HepG2 (cell line): ENCODE results near the gene GNAS. TPM values are rescaled to one million over a fixed set of nuclear protein-coding genes. Genes with fewer than 3 reads are reported as not detected.

Experiments
- ATAC-seq: fragments of 200-7000 bp; cut with Tn5 transposase; 3 replicates; pipeline ENCODE4 v1.9.1; 2020; ENCODE audit warnings: mild to moderate bottlenecking, moderate library complexity
- BruUV-seq: library from RNA; stranded (reverse); fragments of 400-500 nt; replicated peaks from 2 replicates; lab custom pipeline; 2021; lab: Mats Ljungman, UMichigan
- CTCF ChIA-PET: fragments of 300-600 bp; formaldehyde crosslinking; extraction: SDS; loops from one replicate; lab custom pipeline; 2021; ENCODE audit warnings: low total read pairs, inconsistent platforms, low intra/inter-chr PET ratio; lab: Yijun Ruan, JAX
- POLR2A ChIA-PET: fragments of 350-600 bp; sonication (Branson Sonifier 250); formaldehyde crosslinking; loops from one replicate; lab custom pipeline; 2020; ENCODE audit warnings: antibody characterized with exemption, inconsistent platforms; lab: Yijun Ruan, JAX
- DNase-seq: peaks from one replicate; pipeline ENCODE4 v3.0.0-alpha.2; 2015; ENCODE audit warnings: low spot score
- FAIRE-seq: peaks from 3 replicates; lab custom pipeline; 2011; peaks lifted over from hg19 to GRCh38; lab: Jason Lieb, UNC
- H2AFZ ChIP-seq: one replicate; pipeline ENCODE4 v1.6.1; 2011; ENCODE audit warnings: low read length, inconsistent platforms
- H3K27ac ChIP-seq: fragments of 300-600 bp; 3 replicates; pipeline ENCODE4 v1.8.0; 2011; ENCODE audit warnings: mixed run types, mild to moderate bottlenecking, mixed read lengths, low read length, inconsistent platforms; ENCODE audit not compliant: insufficient read depth; ENCODE audit errors: extremely low read length
- H3K27me3 ChIP-seq, 2 experiments: fragments of 200-600 bp in 1 of 2; 2 replicates in 1 of 2; 3 replicates in 1 of 2; pipeline versions ENCODE4 v1.6.0 to v1.8.0; 2011; ENCODE audit warnings: low read length in 2 of 2, mild to moderate bottlenecking in 2 of 2, moderate library complexity in 2 of 2, inconsistent platforms in 1 of 2; ENCODE audit not compliant: insufficient read depth in 2 of 2, control insufficient read depth in 1 of 2
- H3K36me3 ChIP-seq, 2 experiments: fragments of 200-600 bp in 1 of 2; replicated peaks in 1 of 2; 2 replicates in 1 of 2; 3 replicates in 1 of 2; pipeline versions ENCODE4 v1.5.1 to v1.8.0; 2011; ENCODE audit warnings: low read length in 2 of 2, inconsistent platforms in 1 of 2; ENCODE audit not compliant: insufficient read depth in 2 of 2, control insufficient read depth in 1 of 2
- H3K4me1 ChIP-seq: 2 replicates; pipeline ENCODE4 v1.5.1; 2012; ENCODE audit warnings: low read length, inconsistent platforms; ENCODE audit not compliant: insufficient read depth
- H3K4me2 ChIP-seq: 2 replicates; pipeline ENCODE4 v1.6.0; 2011; ENCODE audit warnings: low read depth, low read length, inconsistent platforms
- H3K4me3 ChIP-seq, 3 experiments: fragments of 200-600 bp in 1 of 3; sonication (generic), shearing (Covaris generic) in 1 of 3; replicated peaks in 1 of 3; 2 replicates each; pipeline ENCODE4 v1.5.1; 2011 to 2016; ENCODE audit warnings: low read length in 3 of 3, inconsistent platforms in 2 of 3, low read depth in 2 of 3, mild to moderate bottlenecking in 2 of 3, control low read depth in 1 of 3, mixed read lengths in 1 of 3; ENCODE audit not compliant: insufficient read depth in 1 of 3
- H3K79me2 ChIP-seq: one replicate; pipeline ENCODE4 v1.6.1; 2011; ENCODE audit warnings: low read length, inconsistent platforms; ENCODE audit not compliant: insufficient read depth
- H3K9ac ChIP-seq: 2 replicates; pipeline ENCODE4 v1.6.0; 2011; ENCODE audit warnings: mild to moderate bottlenecking, low read depth, low read length, inconsistent platforms; ENCODE audit not compliant: insufficient read depth
- H3K9me3 ChIP-seq: 2 replicates; pipeline ENCODE4 v1.5.1; 2012; ENCODE audit warnings: mild to moderate bottlenecking, low read length
- H4K20me1 ChIP-seq: 2 replicates; pipeline ENCODE4 v1.6.0; 2011; ENCODE audit warnings: inconsistent platforms, mild to moderate bottlenecking, low read length, moderate library complexity; ENCODE audit not compliant: insufficient read depth
- AGO2 ChIP-seq: fragments of 200-400 bp; formaldehyde crosslinking; optimal IDR thresholded peaks from 2 replicates; pipeline ENCODE3; 2017; ENCODE audit warnings: mild to moderate bottlenecking, low read depth, low read length, moderate library complexity
- POLR2A ChIP-seq, 2 experiments: IDR thresholded peaks; 2 replicates each; pipeline ENCODE4 v1.6.1; 2011; ENCODE audit warnings: low read depth in 2 of 2, low read length in 2 of 2, mild to moderate bottlenecking in 1 of 2, moderate library complexity in 1 of 2; ENCODE audit not compliant: insufficient read depth in 1 of 2
- RBM22 ChIP-seq: fragments of 200-400 bp; formaldehyde crosslinking; optimal IDR thresholded peaks from 2 replicates; pipeline ENCODE3; 2017; ENCODE audit warnings: mild to moderate bottlenecking, low read length, moderate library complexity
- ZKSCAN1 ChIP-seq: fragments of 150-350 bp; IDR thresholded peaks from 2 replicates; pipeline ENCODE4 v1.6.1; 2014; ENCODE audit warnings: low read length
- ZSCAN5A ChIP-seq: sonication (generic); formaldehyde crosslinking; IDR thresholded peaks from 2 replicates; pipeline ENCODE4 v1.8.0; 2022; ENCODE audit warnings: mild to moderate bottlenecking, missing genetic modification reagents, borderline replicate concordance
- WGBS: methylation state at CpG from one replicate; pipeline ENCODE4 v1.1.6; 2017; ENCODE audit warnings: low lambda C conversion rate; 5-methylcytosine and 5-hydroxymethylcytosine counted together
- in situ Hi-C: cut with HindIII; loops from 2 replicates; pipeline ENCODE4 v1.10.0; 2017; ENCODE audit warnings: low pct_unique_long_range_greater_than_20kb; ENCODE audit not compliant: extremely low pct_ligation_motif_present
- intact Hi-C: fragments of 100-400 bp; cut with micrococcal nuclease; formaldehyde crosslinking; loops from one replicate; pipeline ENCODE4 v1.10.0; 2022; ENCODE audit not compliant: unreplicated experiment
- polyA plus RNA-seq, 8 experiments: library from polyadenylated mRNA; depleted of rRNA in 3 of 8; stranded (reverse) in 7 of 8; unstranded in 1 of 8; fragments of >200 nt; fragmentation: Illumina TruSeq in 4 of 8; extraction: Trizol in 4 of 8; gene quantifications; 2 replicates each; pipeline versions ENCODE4 v1.2.1 to v1.2.3, GENCODE V29; 2011 to 2016; ENCODE audit warnings: low read depth in 4 of 8, missing spikeins in 1 of 8, mixed read lengths in 1 of 8; ENCODE audit not compliant: insufficient read depth in 1 of 8
- total RNA-seq, 5 experiments: library from RNA; depleted of rRNA; stranded (reverse); fragments of >200 nt; fragmentation: Illumina TruSeq; extraction: Trizol; gene quantifications; 2 replicates each; pipeline ENCODE4 v1.2.3, GENCODE V29; 2016; ENCODE audit warnings: low read depth in 1 of 5
- TF ChIP-seq, protein P1 (sequence below): sonication (generic); formaldehyde crosslinking; IDR thresholded peaks from 2 replicates; pipeline ENCODE4 v1.5.1; 2020; ENCODE audit warnings: missing genetic modification reagents, mild to moderate bottlenecking, borderline replicate concordance

The GNAS gene
- total and polyA plus RNA-seq, 2 of the 13 experiments (the other 11 are each of a cell fraction or from before 2014, with no cell fraction given): 407 to 1,008 TPM

GRCh38 chr20:58908941-58909340 lies 56.4 kb downstream of the GNAS start:
- Histone ChIP-seq H2AFZ (no peak overlapping the region), H3K9me3 (no peaks in the 10 kb centered on the region), H3K4me2 (no peak overlapping the region), H3K4me1 (no peaks in the 10 kb centered on the region), H3K36me3 (peaks cover 53 to 73% of the 10 kb centered on the region in 2 experiments), H3K79me2 (peaks cover 2% of the 10 kb centered on the region), H3K27ac (no peak overlapping the region), H3K9ac (no peak overlapping the region), H3K4me3 (no peak overlapping the region), H4K20me1 (peaks cover 23% of the 10 kb centered on the region), H3K27me3 (no peaks in the 10 kb centered on the region)
- in situ Hi-C loops (no loop called here), intact Hi-C loops (no loop called here)
- FAIRE-seq (no peak), ATAC-seq (no peak), DNase-seq (no peak)
- CTCF ChIA-PET: no interaction called here
- 97% methylated on average over 9 of the region's 9 CpGs for WGBS
- BruUV-seq: no TSS peak
- POLR2A ChIA-PET: no interaction called here
- TF ChIP-seq RBM22 (peak; percentile 83), ZKSCAN1 (0 out of 2 replicates have a peak, but pooled peaks have one; percentile 58), ZSCAN5A (CRISPR knock-in tag) (no peak)

DNA sequence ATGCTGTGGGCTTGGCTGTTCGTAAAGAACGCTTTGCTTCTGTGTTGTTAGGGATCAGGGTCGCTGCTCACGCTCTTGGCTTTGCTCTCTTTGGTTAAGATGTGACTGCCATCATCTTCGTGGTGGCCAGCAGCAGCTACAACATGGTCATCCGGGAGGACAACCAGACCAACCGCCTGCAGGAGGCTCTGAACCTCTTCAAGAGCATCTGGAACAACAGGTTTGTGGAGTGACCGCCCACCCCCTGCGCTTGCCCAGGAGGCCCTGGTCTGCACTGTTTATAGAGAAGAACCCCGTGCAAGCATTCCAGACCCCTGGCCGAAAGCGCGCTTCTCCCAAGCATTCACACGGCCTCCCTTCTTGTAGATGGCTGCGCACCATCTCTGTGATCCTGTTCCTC lies 57.1 kb downstream of the GNAS start:
- 96% methylated on average over 15 of the region's 15 CpGs for whole genome bisulfite sequencing
- TF ChIP-seq POLR2A (IDR thresholded peaks at IDR 0.05; ENCODE audit: insufficient read depth in 1 of 2, low read depth in 2 of 2, low read length in 2 of 2) (0 out of 4 replicates have a peak, but pooled peaks of 1 of the 2 experiments have one; percentile 30), AGO2 (peak; percentile 60)
- TF ChIP-seq, protein P1, sequence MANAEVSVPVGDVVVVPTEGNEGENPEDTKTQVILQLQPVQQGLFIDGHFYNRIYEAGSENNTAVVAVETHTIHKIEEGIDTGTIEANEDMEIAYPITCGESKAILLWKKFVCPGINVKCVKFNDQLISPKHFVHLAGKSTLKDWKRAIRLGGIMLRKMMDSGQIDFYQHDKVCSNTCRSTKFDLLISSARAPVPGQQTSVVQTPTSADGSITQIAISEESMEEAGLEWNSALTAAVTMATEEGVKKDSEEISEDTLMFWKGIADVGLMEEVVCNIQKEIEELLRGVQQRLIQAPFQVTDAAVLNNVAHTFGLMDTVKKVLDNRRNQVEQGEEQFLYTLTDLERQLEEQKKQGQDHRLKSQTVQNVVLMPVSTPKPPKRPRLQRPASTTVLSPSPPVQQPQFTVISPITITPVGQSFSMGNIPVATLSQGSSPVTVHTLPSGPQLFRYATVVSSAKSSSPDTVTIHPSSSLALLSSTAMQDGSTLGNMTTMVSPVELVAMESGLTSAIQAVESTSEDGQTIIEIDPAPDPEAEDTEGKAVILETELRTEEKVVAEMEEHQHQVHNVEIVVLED (CRISPR knock-in tag): no peak
- in situ Hi-C loops: no loop called here
- Histone ChIP-seq H3K27ac (no peak overlapping the region), H3K4me3 (no peak overlapping the region), H2AFZ (no peak overlapping the region), H3K79me2 (no peaks in the 10 kb centered on the region), H3K9ac (no peak overlapping the region), H3K36me3 (peaks cover 49 to 67% of the 10 kb centered on the region in 2 experiments), H3K9me3 (no peaks in the 10 kb centered on the region), H4K20me1 (peaks cover 18% of the 10 kb centered on the region; the same call in 1 of the 2 replicates), H3K27me3 (no peaks in the 10 kb centered on the region), H3K4me2 (no peak overlapping the region), H3K4me1 (no peaks in the 10 kb centered on the region)
- FAIRE-seq: no peak
- DNase-seq: no peak
- intact Hi-C loops: no loop called here
- CTCF ChIA-PET: no interaction called here
- POLR2A ChIA-PET: no interaction called here
- no peak; the same call in 2 of the 3 replicates for ATAC-seq
- no TSS peak for BruUV-seq
